GM12872 (cell line): ENCODE results near the gene DIS3L2.

ENCODE experiments used
- CTCF ChIP-seq: IDR thresholded peaks from 3 replicates; pipeline ENCODE4 v1.5.1; 2011; ENCODE audit warnings: low read depth, mild to moderate bottlenecking, low read length, moderate library complexity; ENCODE audit not compliant: insufficient read depth

Gene DIS3L2

GRCh38 chr2:232280341-232280740 lies 318.8 kb downstream of the DIS3L2 start:
- TF ChIP-seq CTCF, result no peak

- TF ChIP-seq CTCF, result no peak
These were observed 320.5 kb downstream of the DIS3L2 start for GRCh38 chr2:232281858-232282507.

- no peak for TF ChIP-seq CTCF
These were observed 321.1 kb downstream of the DIS3L2 start for GRCh38 chr2:232282508-232283055.

GRCh38 chr2:232286001-232286868 lies 324.7 kb downstream of the DIS3L2 start:
- no peak for TF ChIP-seq CTCF

GRCh38 chr2:232287316-232287715 lies 325.8 kb downstream of the DIS3L2 start:
- no peak for TF ChIP-seq CTCF

- no peak for TF ChIP-seq CTCF
These were observed 327.0 kb downstream of the DIS3L2 start for GRCh38 chr2:232288489-232289030.

- TF ChIP-seq CTCF, result no peak
These were observed 329.2 kb downstream of the DIS3L2 start for GRCh38 chr2:232290668-232291067.
